ENCODE results near the gene ADK.

The ADK gene

DNA sequence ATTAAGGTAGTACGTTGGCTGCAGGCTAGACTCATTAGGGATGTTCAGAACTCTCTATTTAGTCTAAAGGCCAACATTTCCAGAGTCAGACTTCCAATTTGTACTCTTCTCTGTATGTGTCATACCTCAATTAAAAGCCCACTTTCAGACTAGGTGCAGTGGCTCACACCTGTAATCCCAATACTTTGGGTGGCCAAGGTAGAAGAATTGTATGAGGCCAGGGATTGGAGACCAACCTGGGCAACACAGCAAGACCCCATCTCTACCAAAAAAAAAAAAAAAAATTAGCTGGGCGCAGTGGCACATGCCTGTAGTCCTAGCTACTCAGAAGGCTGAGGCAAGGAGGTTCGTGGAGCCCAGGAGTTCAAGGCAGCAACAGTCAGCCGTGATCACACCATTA is 484.6 kb downstream of the ADK start:
- DNase-seq, result no peak

DNA sequence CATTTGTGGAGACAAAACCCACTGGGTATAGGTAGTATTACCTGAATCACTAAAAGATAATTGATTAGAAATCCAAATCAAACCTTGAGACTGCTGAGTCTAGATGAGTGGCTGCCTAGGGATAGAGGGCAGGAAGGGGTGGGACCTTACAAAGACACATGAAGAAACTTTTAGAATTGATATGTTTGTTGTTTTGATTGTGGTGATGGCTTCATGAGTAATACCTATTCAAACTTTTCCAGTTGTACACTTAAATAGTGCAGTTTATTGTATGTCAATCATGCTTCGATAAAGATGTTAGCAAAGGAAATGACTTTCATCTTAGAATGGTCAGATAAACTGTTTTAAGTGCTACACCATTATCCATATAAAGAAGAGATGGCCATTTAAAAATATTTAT is 486.7 kb downstream of the ADK start:
- DNase-seq, result no peak

DNA sequence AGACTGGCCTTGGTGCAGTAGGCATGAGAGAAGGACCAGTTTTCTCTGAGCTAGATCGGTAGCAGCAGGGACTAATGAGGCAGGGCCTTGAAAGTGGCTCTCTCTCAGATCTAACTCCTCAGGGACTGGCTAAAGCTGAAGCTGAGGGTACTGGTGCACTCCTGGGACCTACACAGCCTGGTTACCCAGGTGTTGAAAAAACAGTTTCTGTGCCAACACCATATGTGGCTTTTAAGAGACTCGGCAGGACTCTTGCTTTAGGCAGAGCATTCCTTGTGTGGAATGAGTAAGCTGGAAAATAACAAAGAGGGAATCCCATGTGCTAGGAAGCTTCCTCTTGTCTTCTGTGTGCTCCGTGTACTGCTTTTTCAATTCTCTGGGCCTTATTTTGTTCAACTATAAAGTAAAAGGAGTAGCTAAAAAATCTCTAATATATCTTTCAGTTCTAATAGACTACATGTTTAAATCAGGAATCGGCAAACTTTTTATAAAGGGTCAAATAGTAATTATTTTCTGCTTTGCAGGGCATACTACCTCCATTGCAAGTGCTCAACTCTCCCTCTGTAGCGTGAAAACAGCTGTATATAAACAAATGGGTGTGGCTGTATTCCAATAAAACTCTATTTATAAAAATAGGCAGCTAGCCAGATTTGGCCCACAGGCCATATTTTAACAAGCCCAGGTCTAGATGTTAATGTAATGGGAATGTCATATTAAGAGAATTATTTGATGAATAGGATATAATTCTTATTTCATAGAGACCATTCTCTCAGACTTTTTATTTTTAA is 489.3 kb downstream of the ADK start:
- DNase-seq, result no peak

DNA sequence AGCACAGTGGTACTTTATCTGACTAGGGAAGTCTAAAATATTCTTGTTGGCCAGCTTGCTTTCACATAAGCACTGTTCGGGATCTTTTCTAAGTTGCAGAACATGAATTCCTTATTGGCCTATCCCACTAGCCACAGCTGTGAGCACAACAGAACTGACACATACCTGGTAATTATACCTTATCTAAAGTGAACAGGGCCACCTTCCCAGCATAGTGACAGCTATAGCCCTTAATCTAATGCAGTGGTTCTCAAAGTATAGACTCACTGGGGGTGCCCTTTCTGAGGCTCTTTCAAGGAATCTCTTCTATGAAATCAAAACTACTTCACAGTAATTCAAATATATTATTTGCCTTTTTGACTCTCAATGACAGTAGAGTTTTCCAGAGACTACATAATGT is 490.6 kb downstream of the ADK start:
- DNase-seq, result no peak

DNA sequence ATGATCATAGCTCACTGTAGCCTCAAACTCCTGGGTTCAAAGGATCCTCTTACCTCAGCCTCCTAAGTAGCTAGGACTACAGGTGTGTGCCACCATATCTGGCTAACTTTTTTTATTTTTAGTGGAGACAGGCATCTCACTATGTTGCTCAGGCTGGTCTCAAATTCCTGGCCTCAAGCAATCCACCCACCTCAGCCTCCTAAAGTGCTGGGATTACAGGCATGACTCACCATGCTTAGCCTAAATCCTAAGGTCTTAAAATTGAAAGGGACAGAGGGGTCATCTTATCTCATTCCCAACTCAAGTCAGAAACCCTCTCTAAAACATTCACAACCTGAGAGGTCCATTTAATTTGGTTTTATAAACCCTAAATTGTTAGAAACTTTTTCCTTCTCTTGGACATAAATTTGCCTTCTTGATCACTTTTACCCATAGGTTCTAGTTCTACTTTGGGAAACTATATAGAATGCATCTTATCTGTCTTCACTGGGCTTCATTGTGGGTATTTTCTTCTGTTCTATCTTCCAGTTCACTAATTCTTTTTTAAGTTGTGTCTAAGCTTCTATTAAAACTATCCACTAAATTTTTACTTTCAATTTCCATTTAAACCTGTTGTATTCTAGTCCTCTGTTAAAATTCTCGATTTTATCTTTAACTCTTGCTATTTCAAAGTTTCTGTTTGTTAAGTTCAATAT is 492.0 kb downstream of the ADK start:
- no peak for DNase-seq

DNA sequence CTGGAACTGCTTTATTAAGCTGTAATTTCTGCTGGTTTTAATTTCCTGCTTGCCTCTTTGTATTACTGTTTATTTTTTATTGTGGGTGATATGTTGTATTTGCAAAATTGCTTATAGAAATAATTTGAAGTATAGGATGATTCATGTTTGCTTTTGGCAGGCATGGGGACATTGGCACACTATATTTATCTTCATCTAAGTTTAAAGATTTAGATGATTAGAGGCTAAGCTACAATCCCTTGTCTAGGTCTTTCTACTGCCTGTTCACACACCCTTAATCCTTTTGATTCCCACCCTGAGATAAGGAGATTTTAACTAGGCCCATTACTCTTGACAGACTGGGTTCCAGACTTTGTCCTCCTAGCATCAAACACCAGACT is 492.6 kb downstream of the ADK start:
- DNase-seq, result no peak

DNA sequence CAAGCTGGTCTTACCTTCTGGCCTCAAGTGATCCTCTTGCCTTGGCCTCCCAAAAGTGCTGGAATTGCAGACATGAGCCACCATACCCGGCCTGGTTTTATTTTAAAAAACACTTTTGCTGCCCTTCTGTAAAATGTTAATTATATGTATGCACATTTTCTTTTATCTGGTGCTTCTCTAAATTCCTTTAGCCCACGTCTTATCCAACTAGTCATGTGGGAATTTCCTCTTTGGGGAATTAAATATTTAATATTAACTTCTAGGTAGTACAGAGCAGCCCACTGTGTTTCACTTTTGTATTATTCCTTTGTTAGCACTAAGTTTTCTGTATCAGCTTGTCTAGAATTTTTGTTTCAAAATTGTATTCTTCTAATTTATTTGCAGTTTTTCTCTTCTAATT is 493.7 kb downstream of the ADK start:
- DNase-seq, result no peak

DNA sequence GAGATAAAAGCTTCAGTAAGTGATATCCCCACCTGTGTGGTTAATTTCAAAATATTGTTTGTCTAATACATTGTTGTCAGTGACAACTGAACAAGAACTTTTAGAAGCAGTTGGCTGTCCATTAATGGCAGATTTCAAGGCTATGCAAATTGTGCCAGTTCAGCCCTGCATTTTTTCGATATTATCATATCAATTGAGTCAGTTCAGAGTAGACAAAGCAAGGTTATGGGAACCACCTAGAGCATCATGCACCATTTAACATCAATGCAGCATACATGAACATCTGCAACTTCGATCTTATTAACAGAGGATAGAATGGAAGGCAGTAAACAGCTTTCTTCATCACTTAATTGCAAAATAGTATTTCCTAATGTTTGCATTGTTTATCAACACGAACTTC is 494.7 kb downstream of the ADK start:
- no peak for DNase-seq

DNA sequence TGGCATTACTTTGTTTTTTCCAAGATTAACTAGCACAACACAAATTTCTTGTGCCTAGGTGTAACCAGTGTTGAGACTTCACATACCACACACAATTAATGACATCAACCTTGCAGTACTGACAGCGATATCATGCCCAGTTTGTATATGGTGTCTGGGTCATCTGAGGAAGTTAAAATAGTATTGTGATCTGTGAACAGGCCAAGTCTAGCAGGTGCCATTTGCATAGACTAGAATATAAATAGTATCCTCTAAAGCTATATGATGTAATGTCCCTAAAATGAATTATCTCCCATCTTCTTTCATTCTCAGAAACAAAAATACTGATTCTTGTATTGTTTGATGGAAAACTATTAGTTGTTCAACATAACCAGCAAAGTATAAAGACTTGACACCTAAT is 499.6 kb downstream of the ADK start:
- no peak for DNase-seq

DNA sequence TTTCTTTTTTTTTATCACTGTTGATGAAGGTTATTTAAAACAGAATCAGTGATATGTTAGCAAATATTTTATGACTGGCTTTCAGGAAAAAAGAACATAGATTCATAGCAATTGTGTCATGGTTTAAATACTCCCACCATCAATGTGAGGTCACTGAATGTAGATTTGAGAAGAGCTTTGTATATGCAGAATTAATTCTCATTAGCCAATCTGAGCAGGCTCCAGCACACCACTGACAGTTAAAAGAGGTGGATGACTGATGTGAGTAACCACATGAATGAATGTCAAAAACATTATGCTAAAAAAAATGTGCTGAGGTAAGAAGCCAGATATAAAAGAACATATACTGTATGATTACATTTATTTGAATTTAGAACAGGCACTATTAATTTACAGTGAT is 500.5 kb downstream of the ADK start:
- no peak for DNase-seq

DNA sequence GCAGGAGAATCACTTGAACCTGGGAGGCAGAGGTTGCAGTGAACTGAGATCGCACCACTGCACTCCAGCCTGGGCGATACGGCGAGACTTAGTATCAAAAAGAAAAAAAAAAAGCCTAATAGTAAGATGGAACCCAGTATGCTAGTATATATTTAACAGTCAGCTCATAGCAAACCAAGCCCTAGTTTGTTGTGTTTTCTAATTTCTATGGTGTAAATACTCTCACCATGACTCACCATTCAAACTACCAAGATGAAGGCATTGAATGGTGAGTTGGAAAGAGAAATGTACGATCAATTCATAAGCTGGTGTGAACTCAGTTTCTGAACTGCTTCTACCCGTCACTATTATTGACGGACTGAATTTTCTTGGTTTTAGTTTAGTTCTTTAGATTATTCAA is 501.6 kb downstream of the ADK start:
- no peak for DNase-seq

DNA sequence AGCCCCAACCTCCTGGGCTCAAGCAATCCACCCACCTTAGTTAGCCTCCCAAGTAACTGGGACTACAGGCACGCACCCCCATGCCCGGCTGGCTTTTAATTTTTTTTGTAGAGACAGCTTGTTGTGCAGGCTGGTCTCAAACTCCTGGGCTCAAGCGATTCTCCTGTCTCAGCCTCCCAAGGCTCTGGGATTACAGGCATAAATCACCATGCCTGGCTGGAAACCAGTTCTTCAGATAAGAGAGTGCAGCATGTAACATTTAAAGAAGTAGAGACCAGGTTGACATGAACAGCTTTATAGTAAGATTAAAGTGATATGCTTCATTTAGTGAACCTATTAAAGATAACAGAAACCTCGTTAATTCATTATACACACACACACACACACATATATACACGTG is 507.5 kb downstream of the ADK start:
- DNase-seq, result no peak

DNA sequence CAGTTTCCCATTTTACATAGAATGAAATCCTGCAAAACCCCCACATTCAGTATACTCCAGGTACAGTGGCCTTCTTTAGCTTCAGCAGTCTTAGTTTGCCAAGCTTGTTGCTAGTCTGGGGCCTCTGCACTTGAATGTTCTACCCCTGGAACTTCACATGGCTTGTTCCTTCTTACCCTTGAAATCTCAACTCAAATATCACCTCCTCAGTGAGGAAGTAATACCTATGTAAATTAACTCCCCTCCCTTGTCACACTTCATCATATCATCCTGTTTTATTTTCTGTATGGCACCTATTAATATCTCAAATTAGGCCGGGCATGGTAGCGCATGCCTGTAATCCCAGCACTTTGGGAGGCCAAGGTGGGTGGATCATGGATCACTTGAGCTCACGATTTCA is 511.6 kb downstream of the ADK start:
- no peak for DNase-seq

DNA sequence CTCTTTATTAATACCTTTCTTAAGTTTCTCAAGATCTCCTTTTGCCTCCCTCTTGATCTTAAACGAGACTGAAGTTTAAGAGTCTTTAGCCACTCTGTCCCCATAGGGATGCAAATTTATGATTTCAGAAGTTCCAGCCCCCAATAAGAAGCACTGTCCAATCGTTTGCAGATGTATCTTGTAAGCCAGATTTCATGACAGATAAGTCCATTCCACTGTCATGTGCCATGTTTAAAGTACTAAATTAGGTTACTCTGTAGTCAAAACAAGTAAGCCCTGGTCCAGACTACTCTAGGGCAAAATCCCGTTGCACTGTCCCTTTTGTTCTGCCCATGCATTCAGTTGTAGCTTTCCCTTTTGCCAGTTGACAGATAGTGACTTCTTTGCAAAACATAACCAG is 518.2 kb downstream of the ADK start:
- no peak for DNase-seq

DNA sequence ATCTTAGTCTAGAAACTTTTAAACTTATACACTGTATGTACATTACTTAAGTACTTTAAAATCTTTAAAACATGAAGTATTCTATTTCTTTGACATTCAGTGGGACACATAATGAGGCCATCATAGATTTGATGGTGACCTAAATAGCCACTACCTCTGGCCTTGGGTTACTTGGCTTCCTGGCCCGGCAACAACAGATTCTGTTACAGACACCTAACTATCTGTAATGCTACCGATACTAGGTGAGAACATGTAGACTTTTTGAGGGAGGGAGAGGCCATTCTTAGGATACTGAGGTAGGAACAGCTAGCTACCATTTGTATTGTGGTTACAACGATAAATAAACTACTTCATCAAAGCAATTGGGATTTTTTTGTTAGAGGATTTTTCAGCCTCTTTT is 520.7 kb downstream of the ADK start:
- no peak for DNase-seq

DNA sequence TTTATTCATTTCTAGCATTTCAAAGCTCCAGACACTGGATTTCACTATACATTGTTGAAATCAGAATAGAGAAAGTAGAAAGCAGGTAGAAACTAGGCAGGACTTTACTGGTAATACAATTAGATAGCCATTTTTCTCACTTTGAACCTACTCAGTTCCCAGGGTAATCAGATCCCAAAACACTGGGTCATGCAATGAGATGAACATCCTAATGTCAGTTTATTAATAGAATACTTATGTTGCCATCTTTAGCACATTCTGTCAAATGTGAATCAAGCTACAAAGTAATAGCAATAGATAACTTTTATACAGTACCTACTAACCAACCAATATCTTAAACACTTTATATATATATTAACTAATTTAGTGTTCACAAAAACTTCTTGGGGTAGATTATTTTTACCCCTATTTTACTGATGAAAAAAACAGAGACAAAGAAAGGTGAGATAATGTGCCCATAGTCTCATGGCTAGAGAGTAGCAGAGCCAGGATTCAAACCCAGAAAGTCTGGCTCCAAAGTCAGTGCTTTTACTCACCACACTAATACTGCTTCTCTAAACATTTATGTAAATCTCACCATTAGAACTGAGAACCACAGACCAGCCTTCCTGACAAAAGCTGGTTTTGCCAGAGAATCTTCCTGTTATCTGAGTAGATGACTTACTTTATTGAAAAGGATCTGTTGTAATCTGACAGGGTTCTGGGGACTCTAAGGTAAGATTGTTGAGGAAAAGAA is 521.6 kb downstream of the ADK start:
- no peak for DNase-seq

DNA sequence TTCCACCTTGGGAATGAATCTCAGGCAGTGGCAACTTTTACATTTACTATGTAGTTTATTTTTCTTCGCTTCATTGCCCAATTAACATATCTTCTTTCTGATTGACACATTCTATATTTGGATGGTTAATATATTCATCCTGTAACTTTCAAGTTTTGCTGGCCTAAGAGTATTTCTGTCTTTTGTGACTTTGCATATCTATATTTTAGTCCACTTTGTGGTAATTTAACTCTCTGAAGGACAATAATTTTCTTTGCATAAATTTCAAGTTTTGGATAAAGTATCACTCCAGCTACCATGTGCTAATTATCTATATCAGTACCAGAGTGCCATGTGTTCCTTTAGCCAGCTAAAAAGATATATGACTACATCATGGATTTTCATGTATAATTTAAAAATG is 523.9 kb downstream of the ADK start:
- no peak for DNase-seq

DNA sequence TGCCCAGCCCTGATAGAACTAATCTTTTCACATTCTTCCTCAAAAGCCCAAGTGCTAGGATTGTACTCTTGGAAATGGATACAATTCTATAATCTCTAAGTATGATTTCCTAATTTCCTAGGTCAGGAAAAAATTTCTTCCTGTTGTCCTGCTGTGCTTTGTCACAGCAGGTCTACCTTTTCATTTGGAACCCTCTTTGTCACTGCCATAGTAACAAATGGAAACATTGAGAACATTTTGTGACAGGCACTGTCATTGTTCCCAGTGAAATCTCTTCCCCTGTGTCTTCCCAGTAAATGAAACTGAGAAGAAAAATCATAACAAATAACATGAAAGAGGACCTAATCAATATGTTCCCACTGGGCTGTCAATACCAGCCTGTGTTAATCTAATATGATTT is 524.5 kb downstream of the ADK start:
- no peak for DNase-seq

DNA sequence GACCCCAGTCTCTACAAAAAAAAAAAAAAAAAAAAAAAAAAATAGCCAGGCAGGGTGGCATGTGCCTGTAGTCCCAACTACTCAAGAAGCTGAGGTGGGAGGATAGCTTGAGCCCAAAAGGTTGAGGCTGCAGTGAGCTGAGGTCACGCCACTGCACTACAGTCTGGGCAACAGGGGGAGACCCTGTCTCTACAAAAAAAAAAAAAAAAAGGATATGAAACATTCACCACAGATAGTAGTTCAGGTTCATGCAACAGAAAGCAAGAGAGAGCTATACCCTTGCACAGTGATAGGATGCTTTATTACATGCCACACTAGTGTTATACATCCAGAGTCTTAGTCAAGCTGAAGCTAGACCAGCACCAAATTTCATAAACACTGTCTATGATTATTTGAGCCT is 526.9 kb downstream of the ADK start:
- no peak for DNase-seq

DNA sequence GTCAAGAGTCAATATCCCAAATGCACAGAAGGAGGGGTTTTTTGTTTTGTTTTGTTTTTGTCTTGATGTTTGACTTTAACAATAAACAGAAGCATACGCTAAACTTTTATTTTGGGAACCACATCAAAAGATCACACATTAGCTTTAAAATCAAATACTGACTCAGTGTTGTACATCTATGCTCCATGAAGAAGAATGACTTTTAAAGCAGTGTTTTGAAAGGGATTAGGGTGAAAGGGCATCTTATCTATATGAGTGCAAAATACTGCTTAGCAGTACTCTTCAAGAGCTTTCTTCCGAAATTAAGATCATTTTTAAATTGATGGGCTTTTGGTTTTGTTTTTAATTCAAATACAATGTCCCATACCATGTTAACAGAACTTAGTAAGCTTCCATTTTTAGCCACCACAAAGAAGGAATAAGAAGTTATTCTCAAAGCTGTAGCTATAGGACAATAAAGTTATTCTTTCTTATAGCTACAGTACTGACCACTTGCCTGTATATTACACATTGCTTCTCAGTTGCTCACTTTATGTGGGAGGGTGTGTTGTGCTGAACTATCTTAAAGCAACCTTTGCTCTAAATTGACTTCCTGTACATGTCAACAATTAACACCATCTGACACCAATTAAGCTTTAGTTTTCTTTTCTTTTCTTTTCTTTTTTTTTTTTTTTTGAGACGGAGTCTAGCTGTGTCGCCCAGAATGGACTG is 531.1 kb downstream of the ADK start:
- no peak for DNase-seq

DNA sequence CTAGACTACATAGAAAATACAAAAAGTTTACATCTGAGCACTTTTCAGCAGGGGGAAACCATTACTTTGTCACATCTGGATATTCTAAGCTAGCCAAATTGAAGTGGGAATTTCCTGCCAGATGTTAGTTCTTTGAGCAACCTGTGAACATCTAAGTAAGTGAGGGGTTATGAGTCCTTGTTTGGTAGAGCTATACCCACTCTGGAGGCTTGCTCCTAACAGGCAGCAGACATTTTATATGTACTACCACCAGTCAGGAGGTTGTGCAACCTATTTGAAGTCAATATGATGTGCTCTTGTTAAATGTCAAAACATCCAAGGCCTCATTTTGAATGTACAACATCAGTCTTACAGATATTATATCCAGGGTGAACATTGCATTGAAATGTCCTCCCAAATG is 532.0 kb downstream of the ADK start:
- DNase-seq, result no peak

DNA sequence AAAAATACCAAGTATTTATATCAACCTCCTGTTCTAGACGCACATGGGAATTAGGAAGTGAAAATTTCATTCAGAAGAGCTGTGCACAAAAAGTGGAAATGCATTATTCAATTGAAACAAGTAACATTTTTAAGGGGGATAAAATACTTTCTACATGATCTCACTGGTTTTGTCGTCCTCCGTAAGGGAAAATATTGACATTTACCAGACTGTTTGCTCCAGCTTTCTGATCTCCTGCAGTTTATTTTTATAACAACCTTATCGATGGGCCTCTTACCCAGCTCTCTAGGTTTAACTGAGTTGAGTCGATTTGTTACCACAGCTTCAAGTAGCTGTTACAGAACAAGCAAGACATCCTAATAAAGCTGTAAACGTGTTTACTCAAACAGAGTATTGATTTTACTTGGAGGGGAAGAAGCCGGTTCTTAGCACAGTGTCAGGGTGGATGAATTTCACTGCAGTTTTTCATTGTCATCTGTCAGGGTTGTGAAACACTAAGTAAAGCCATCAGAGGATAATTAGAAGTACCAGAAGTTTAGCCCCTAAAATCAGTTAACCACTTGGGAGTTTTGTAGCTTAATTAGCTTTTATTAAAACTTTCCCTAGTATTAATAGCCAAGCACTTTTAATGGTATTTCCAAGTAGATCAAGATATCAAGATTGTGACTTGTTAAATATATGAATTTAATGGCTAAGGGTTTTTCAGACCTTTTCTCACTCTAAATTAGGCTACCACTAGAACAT is 532.8 kb downstream of the ADK start:
- DNase-seq, result no peak

DNA sequence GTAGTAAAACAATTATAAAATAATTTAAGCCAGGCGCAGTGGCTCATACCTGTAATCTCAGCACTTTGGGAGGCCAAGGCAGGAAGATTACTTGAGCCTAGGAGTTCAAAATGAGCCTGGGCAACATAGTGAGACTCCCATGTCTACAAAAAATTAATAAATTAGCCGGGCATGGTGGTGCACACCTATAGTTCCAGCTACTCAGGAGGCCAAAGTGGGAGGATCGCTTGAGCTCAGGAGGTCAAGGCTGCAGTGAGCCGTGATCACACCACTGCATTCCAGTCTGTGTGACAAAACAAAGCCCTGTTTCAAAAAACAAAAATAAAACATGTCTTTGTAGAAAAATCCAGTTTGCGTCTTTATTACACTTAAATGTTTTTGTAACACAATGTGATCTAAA is 533.4 kb downstream of the ADK start:
- no peak for DNase-seq

Measured in activated naive CD4-positive, alpha-beta T cell treated with Interleukin-2 at 50 U/mL for 16 hours (primary cell).